HepG2 (cell line): ENCODE measurements around the gene RERE. TPM values are rescaled to one million over a fixed set of nuclear protein-coding genes. Genes with fewer than 3 reads are reported as not detected.

Experiments used
- ATAC-seq: fragments of 200-7000 bp; cut with Tn5 transposase; 3 replicates; pipeline ENCODE4 v1.9.1; 2020; ENCODE audit warnings: mild to moderate bottlenecking, moderate library complexity
- BruUV-seq: library from RNA; stranded (reverse); fragments of 400-500 nt; replicated peaks from 2 replicates; lab custom pipeline; 2021; lab: Mats Ljungman, UMichigan
- CTCF ChIA-PET: fragments of 300-600 bp; formaldehyde crosslinking; extraction: SDS; loops from one replicate; lab custom pipeline; 2021; ENCODE audit warnings: low total read pairs, inconsistent platforms, low intra/inter-chr PET ratio; lab: Yijun Ruan, JAX
- POLR2A ChIA-PET: fragments of 350-600 bp; sonication (Branson Sonifier 250); formaldehyde crosslinking; loops from one replicate; lab custom pipeline; 2020; ENCODE audit warnings: antibody characterized with exemption, inconsistent platforms; lab: Yijun Ruan, JAX
- DNase-seq: peaks from one replicate; pipeline ENCODE4 v3.0.0-alpha.2; 2015; ENCODE audit warnings: low spot score
- FAIRE-seq: peaks from 3 replicates; lab custom pipeline; 2011; peaks lifted over from hg19 to GRCh38; lab: Jason Lieb, UNC
- H2AFZ ChIP-seq: one replicate; pipeline ENCODE4 v1.6.1; 2011; ENCODE audit warnings: low read length, inconsistent platforms
- H3K27ac ChIP-seq: fragments of 300-600 bp; 3 replicates; pipeline ENCODE4 v1.8.0; 2011; ENCODE audit warnings: mixed run types, mild to moderate bottlenecking, mixed read lengths, low read length, inconsistent platforms; ENCODE audit not compliant: insufficient read depth; ENCODE audit errors: extremely low read length
- H3K27me3 ChIP-seq, 2 experiments: fragments of 200-600 bp in 1 of 2; 2 replicates in 1 of 2; 3 replicates in 1 of 2; pipeline versions ENCODE4 v1.6.0 to v1.8.0; 2011; ENCODE audit warnings: low read length in 2 of 2, mild to moderate bottlenecking in 2 of 2, moderate library complexity in 2 of 2, inconsistent platforms in 1 of 2; ENCODE audit not compliant: insufficient read depth in 2 of 2, control insufficient read depth in 1 of 2
- H3K36me3 ChIP-seq, 2 experiments: fragments of 200-600 bp in 1 of 2; replicated peaks in 1 of 2; 2 replicates in 1 of 2; 3 replicates in 1 of 2; pipeline versions ENCODE4 v1.5.1 to v1.8.0; 2011; ENCODE audit warnings: low read length in 2 of 2, inconsistent platforms in 1 of 2; ENCODE audit not compliant: insufficient read depth in 2 of 2, control insufficient read depth in 1 of 2
- H3K4me1 ChIP-seq: 2 replicates; pipeline ENCODE4 v1.5.1; 2012; ENCODE audit warnings: low read length, inconsistent platforms; ENCODE audit not compliant: insufficient read depth
- H3K4me2 ChIP-seq: 2 replicates; pipeline ENCODE4 v1.6.0; 2011; ENCODE audit warnings: low read depth, low read length, inconsistent platforms
- H3K4me3 ChIP-seq, 3 experiments: fragments of 200-600 bp in 1 of 3; sonication (generic), shearing (Covaris generic) in 1 of 3; replicated peaks in 1 of 3; 2 replicates each; pipeline ENCODE4 v1.5.1; 2011 to 2016; ENCODE audit warnings: low read length in 3 of 3, inconsistent platforms in 2 of 3, low read depth in 2 of 3, mild to moderate bottlenecking in 2 of 3, control low read depth in 1 of 3, mixed read lengths in 1 of 3; ENCODE audit not compliant: insufficient read depth in 1 of 3
- H3K79me2 ChIP-seq: one replicate; pipeline ENCODE4 v1.6.1; 2011; ENCODE audit warnings: low read length, inconsistent platforms; ENCODE audit not compliant: insufficient read depth
- H3K9ac ChIP-seq: 2 replicates; pipeline ENCODE4 v1.6.0; 2011; ENCODE audit warnings: mild to moderate bottlenecking, low read depth, low read length, inconsistent platforms; ENCODE audit not compliant: insufficient read depth
- H3K9me3 ChIP-seq: 2 replicates; pipeline ENCODE4 v1.5.1; 2012; ENCODE audit warnings: mild to moderate bottlenecking, low read length
- H4K20me1 ChIP-seq: 2 replicates; pipeline ENCODE4 v1.6.0; 2011; ENCODE audit warnings: inconsistent platforms, mild to moderate bottlenecking, low read length, moderate library complexity; ENCODE audit not compliant: insufficient read depth
- TBX3 ChIP-seq: fragments of 450-650 bp; IDR thresholded peaks from 2 replicates; pipeline ENCODE4 v1.6.1; 2017; ENCODE audit warnings: antibody characterized with exemption, mild to moderate bottlenecking, inconsistent platforms, borderline replicate concordance
- TGIF2 ChIP-seq: IDR thresholded peaks from 2 replicates; pipeline ENCODE4 v1.6.1; 2016; ENCODE audit warnings: control low read depth, missing compliant biosample characterization
- ZNF652 ChIP-seq: IDR thresholded peaks from 2 replicates; pipeline ENCODE4 v1.6.1; 2016; ENCODE audit warnings: low read depth, borderline replicate concordance
- ZNF788 ChIP-seq: sonication (generic); formaldehyde crosslinking; IDR thresholded peaks from 2 replicates; pipeline ENCODE4 v1.5.0; 2020; ENCODE audit warnings: mild to moderate bottlenecking, missing genetic modification reagents, borderline replicate concordance
- ZNF878 ChIP-seq: sonication (generic); formaldehyde crosslinking; IDR thresholded peaks from 2 replicates; pipeline ENCODE4 v1.8.1; 2023; ENCODE audit warnings: mild to moderate bottlenecking, missing genetic modification reagents, moderate library complexity
- whole genome bisulfite sequencing: methylation state at CpG from one replicate; pipeline ENCODE4 v1.1.6; 2017; ENCODE audit warnings: low lambda C conversion rate; 5-methylcytosine and 5-hydroxymethylcytosine counted together
- in situ Hi-C: cut with HindIII; loops from 2 replicates; pipeline ENCODE4 v1.10.0; 2017; ENCODE audit warnings: low pct_unique_long_range_greater_than_20kb; ENCODE audit not compliant: extremely low pct_ligation_motif_present
- intact Hi-C: fragments of 100-400 bp; cut with micrococcal nuclease; formaldehyde crosslinking; loops from one replicate; pipeline ENCODE4 v1.10.0; 2022; ENCODE audit not compliant: unreplicated experiment
- polyA plus RNA-seq, 8 experiments: library from polyadenylated mRNA; depleted of rRNA in 3 of 8; stranded (reverse) in 7 of 8; unstranded in 1 of 8; fragments of >200 nt; fragmentation: Illumina TruSeq in 4 of 8; extraction: Trizol in 4 of 8; gene quantifications; 2 replicates each; pipeline versions ENCODE4 v1.2.1 to v1.2.3, GENCODE V29; 2011 to 2016; ENCODE audit warnings: low read depth in 4 of 8, missing spikeins in 1 of 8, mixed read lengths in 1 of 8; ENCODE audit not compliant: insufficient read depth in 1 of 8
- total RNA-seq, 5 experiments: library from RNA; depleted of rRNA; stranded (reverse); fragments of >200 nt; fragmentation: Illumina TruSeq; extraction: Trizol; gene quantifications; 2 replicates each; pipeline ENCODE4 v1.2.3, GENCODE V29; 2016; ENCODE audit warnings: low read depth in 1 of 5
- TF ChIP-seq, protein P1 (sequence below): sonication (generic); formaldehyde crosslinking; IDR thresholded peaks from 2 replicates; pipeline ENCODE4 v1.4.0; 2020; ENCODE audit warnings: mild to moderate bottlenecking, missing genetic modification reagents
- TF ChIP-seq, protein P2 (sequence below): sonication (generic); formaldehyde crosslinking; IDR thresholded peaks from 2 replicates; pipeline ENCODE4 v1.4.0; 2020; ENCODE audit warnings: missing genetic modification reagents
- TF ChIP-seq, protein P3 (sequence below): sonication (generic); formaldehyde crosslinking; IDR thresholded peaks from 2 replicates; pipeline ENCODE4 v1.5.0; 2020; ENCODE audit warnings: mild to moderate bottlenecking, missing genetic modification reagents

The RERE gene
- total and polyA plus RNA-seq, 2 of the 13 experiments (the other 11 are each of a cell fraction or from before 2014, with no cell fraction given) = 18.3 to 21.9 TPM

DNA sequence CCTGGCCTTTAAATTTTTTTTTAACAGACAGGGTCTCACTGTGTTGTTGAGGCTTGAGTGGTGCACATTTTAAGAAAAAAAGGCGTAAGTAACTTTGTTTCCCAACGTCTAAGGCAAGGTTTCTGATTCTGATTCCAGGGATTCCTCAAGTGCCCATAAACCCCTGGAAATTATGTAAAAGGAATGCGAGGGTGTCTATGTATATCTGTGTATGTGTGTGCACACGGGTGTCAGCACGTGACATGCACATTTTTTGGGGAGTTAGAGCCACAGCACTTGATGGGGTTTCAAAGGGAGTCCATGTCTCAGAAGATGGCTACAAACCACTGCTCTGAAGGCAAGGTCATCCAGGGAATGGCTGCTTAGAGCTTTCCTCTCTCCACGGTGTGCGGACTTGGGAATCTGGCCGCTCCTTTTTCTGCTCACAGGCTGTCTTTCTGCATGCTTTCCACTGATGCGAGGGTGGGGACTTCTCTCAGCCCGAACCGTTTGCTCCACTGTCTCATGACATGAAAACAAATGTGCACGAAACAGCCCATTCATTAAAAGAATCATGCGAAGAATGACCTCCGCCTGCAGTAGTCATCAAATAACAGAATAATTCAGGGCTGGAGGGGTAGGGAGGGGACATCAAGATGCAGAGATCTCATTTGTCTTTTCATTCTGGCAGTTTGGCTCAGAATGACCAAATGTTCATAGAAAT is 18.7 kb upstream of the RERE start:
- Histone ChIP-seq H2AFZ (no peak overlapping the region), H3K4me2 (no peak overlapping the region), H3K4me1 (peaks cover 33% of the 10 kb centered on the region), H3K79me2 (no peaks in the 10 kb centered on the region), H3K9me3 (no peaks in the 10 kb centered on the region), H3K27me3 (no peaks in the 10 kb centered on the region), H3K36me3 (no peaks in the 10 kb centered on the region), H3K4me3 (no peak overlapping the region), H4K20me1 (no peaks in the 10 kb centered on the region), H3K27ac (no peak overlapping the region), H3K9ac (no peak overlapping the region)
- ATAC-seq (no peak), FAIRE-seq (no peak), DNase-seq (no peak)
- 53% methylated on average over 11 of the region's 14 CpGs for WGBS
- in situ Hi-C loops = loop anchor here (25.0 kb wide), 1 partner anchor 274 kb away; no protein-coding TSS in a partner anchor
- POLR2A ChIA-PET = interaction anchor here (0.9 to 1.1 kb wide), 2 partner anchors 13 to 19 kb away, joined by 3 read pairs; partner anchors contain the start of gene RERE
- BruUV-seq = no TSS peak
- CTCF ChIA-PET = no interaction called here
- intact Hi-C loops = no loop called here
- TF ChIP-seq, protein P1, sequence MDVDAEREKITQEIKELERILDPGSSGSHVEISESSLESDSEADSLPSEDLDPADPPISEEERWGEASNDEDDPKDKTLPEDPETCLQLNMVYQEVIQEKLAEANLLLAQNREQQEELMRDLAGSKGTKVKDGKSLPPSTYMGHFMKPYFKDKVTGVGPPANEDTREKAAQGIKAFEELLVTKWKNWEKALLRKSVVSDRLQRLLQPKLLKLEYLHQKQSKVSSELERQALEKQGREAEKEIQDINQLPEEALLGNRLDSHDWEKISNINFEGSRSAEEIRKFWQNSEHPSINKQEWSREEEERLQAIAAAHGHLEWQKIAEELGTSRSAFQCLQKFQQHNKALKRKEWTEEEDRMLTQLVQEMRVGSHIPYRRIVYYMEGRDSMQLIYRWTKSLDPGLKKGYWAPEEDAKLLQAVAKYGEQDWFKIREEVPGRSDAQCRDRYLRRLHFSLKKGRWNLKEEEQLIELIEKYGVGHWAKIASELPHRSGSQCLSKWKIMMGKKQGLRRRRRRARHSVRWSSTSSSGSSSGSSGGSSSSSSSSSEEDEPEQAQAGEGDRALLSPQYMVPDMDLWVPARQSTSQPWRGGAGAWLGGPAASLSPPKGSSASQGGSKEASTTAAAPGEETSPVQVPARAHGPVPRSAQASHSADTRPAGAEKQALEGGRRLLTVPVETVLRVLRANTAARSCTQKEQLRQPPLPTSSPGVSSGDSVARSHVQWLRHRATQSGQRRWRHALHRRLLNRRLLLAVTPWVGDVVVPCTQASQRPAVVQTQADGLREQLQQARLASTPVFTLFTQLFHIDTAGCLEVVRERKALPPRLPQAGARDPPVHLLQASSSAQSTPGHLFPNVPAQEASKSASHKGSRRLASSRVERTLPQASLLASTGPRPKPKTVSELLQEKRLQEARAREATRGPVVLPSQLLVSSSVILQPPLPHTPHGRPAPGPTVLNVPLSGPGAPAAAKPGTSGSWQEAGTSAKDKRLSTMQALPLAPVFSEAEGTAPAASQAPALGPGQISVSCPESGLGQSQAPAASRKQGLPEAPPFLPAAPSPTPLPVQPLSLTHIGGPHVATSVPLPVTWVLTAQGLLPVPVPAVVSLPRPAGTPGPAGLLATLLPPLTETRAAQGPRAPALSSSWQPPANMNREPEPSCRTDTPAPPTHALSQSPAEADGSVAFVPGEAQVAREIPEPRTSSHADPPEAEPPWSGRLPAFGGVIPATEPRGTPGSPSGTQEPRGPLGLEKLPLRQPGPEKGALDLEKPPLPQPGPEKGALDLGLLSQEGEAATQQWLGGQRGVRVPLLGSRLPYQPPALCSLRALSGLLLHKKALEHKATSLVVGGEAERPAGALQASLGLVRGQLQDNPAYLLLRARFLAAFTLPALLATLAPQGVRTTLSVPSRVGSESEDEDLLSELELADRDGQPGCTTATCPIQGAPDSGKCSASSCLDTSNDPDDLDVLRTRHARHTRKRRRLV (CRISPR knock-in tag) = no peak
- TF ChIP-seq ZNF878 (CRISPR knock-in tag) = no peak
- TF ChIP-seq, protein P2, sequence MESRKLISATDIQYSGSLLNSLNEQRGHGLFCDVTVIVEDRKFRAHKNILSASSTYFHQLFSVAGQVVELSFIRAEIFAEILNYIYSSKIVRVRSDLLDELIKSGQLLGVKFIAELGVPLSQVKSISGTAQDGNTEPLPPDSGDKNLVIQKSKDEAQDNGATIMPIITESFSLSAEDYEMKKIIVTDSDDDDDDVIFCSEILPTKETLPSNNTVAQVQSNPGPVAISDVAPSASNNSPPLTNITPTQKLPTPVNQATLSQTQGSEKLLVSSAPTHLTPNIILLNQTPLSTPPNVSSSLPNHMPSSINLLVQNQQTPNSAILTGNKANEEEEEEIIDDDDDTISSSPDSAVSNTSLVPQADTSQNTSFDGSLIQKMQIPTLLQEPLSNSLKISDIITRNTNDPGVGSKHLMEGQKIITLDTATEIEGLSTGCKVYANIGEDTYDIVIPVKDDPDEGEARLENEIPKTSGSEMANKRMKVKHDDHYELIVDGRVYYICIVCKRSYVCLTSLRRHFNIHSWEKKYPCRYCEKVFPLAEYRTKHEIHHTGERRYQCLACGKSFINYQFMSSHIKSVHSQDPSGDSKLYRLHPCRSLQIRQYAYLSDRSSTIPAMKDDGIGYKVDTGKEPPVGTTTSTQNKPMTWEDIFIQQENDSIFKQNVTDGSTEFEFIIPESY (CRISPR knock-in tag) = no peak
- TF ChIP-seq TGIF2 = no peak
- TF ChIP-seq ZNF788 (CRISPR knock-in tag) = no peak
- TF ChIP-seq, protein P3, sequence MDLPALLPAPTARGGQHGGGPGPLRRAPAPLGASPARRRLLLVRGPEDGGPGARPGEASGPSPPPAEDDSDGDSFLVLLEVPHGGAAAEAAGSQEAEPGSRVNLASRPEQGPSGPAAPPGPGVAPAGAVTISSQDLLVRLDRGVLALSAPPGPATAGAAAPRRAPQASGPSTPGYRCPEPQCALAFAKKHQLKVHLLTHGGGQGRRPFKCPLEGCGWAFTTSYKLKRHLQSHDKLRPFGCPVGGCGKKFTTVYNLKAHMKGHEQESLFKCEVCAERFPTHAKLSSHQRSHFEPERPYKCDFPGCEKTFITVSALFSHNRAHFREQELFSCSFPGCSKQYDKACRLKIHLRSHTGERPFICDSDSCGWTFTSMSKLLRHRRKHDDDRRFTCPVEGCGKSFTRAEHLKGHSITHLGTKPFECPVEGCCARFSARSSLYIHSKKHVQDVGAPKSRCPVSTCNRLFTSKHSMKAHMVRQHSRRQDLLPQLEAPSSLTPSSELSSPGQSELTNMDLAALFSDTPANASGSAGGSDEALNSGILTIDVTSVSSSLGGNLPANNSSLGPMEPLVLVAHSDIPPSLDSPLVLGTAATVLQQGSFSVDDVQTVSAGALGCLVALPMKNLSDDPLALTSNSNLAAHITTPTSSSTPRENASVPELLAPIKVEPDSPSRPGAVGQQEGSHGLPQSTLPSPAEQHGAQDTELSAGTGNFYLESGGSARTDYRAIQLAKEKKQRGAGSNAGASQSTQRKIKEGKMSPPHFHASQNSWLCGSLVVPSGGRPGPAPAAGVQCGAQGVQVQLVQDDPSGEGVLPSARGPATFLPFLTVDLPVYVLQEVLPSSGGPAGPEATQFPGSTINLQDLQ (CRISPR knock-in tag) = no peak
- TF ChIP-seq ZNF652 (CRISPR knock-in tag) = no peak
- no peak for TF ChIP-seq TBX3
